GM23338 (cell line): Measurements from ENCODE around the gene SMIM35. TPM values are rescaled to one million over a fixed set of nuclear protein-coding genes. Genes with fewer than 3 reads are reported as not detected.

Experiments used
- ATAC-seq: fragments of 200-7000 bp; cut with Tn5 transposase; 3 replicates; pipeline ENCODE4 v1.9.1; 2020
- DNase-seq: peaks from one replicate; pipeline ENCODE4 v3.0.0-alpha.2; 2015; ENCODE audit warnings: low spot score
- H2AFZ ChIP-seq: fragments of 200-600 bp; sonication (generic); 2 replicates; pipeline ENCODE4 v1.8.0; 2016; ENCODE audit warnings: antibody characterized with exemption, mild to moderate bottlenecking, moderate library complexity
- H3F3A ChIP-seq: fragments of 200-600 bp; sonication (generic); replicated peaks from 2 replicates; pipeline ENCODE4 v1.8.0; 2017; ENCODE audit warnings: antibody characterized with exemption, mixed run types, low read depth
- H3K27ac ChIP-seq: fragments of 200-600 bp; sonication (generic); 2 replicates; pipeline ENCODE4 v1.6.1; 2016; ENCODE audit warnings: low read depth
- H3K27me3 ChIP-seq: fragments of 200-600 bp; sonication (generic); 2 replicates; pipeline ENCODE4 v1.8.0; 2016; ENCODE audit warnings: mild to moderate bottlenecking, mixed run types, moderate library complexity; ENCODE audit not compliant: insufficient read depth
- H3K36me3 ChIP-seq: fragments of 200-600 bp; sonication (generic); 2 replicates; pipeline ENCODE4 v1.8.0; 2016; ENCODE audit warnings: mild to moderate bottlenecking; ENCODE audit not compliant: insufficient read depth
- H3K4me1 ChIP-seq: fragments of 200-600 bp; sonication (generic); 2 replicates; pipeline ENCODE4 v1.8.0; 2016; ENCODE audit warnings: mild to moderate bottlenecking, moderate library complexity; ENCODE audit not compliant: insufficient read depth
- H3K4me2 ChIP-seq: fragments of 200-600 bp; sonication (generic); 2 replicates; pipeline ENCODE4 v1.7.1; 2017; ENCODE audit warnings: mixed run types
- H3K4me3 ChIP-seq: fragments of 200-600 bp; sonication (generic); 2 replicates; pipeline ENCODE4 v1.6.1; 2016; ENCODE audit warnings: mixed run types
- H3K79me2 ChIP-seq: fragments of 200-600 bp; sonication (generic); replicated peaks from 2 replicates; pipeline ENCODE4 v1.8.0; 2017; ENCODE audit warnings: mild to moderate bottlenecking; ENCODE audit not compliant: insufficient read depth
- H3K9me2 ChIP-seq: fragments of 200-600 bp; sonication (generic); 2 replicates; pipeline ENCODE4 v1.8.0; 2017; ENCODE audit not compliant: insufficient read depth
- H4K20me1 ChIP-seq: fragments of 200-600 bp; sonication (generic); replicated peaks from 2 replicates; pipeline ENCODE4 v1.8.0; 2017; ENCODE audit warnings: mild to moderate bottlenecking; ENCODE audit not compliant: insufficient read depth
- H3K27ac Mint-ChIP-seq: 2 replicates; pipeline ENCODE4 v1.8.0; 2020; ENCODE audit warnings: inconsistent platforms, mild to moderate bottlenecking, moderate library complexity, mixed read lengths
- H3K27me3 Mint-ChIP-seq: 3 replicates; pipeline ENCODE4 v1.8.0; 2022; ENCODE audit warnings: low read depth, mild to moderate bottlenecking, moderate library complexity, mixed read lengths, inconsistent platforms; ENCODE audit not compliant: insufficient read depth, poor library complexity
- H3K36me3 Mint-ChIP-seq: 3 replicates; pipeline ENCODE4 v1.8.0; 2021; ENCODE audit warnings: low read depth, mild to moderate bottlenecking, inconsistent platforms, moderate library complexity, mixed read lengths
- H3K4me1 Mint-ChIP-seq: 3 replicates; pipeline ENCODE4 v1.8.0; 2020; ENCODE audit warnings: mild to moderate bottlenecking, inconsistent platforms, mixed read lengths
- H3K4me3 Mint-ChIP-seq: 3 replicates; pipeline ENCODE4 v1.8.0; 2021; ENCODE audit warnings: moderate library complexity, mild to moderate bottlenecking, inconsistent platforms, mixed read lengths
- H3K9me3 Mint-ChIP-seq: 3 replicates; pipeline ENCODE4 v1.8.0; 2020; ENCODE audit warnings: moderate library complexity, mild to moderate bottlenecking, inconsistent platforms, mixed read lengths
- CREB1 ChIP-seq: fragments of 250-450 bp; sonication (Bioruptor Pico); IDR thresholded peaks from 2 replicates; pipeline ENCODE4 v1.5.0; 2020; ENCODE audit warnings: low read depth, mild to moderate bottlenecking, moderate library complexity
- EZH2 ChIP-seq: fragments of 200-600 bp; sonication (generic); IDR thresholded peaks from one replicate; pipeline ENCODE4 v1.8.0; 2017; ENCODE audit warnings: antibody characterized with exemption, mild to moderate bottlenecking, low read depth; ENCODE audit not compliant: unreplicated experiment
- EZH2phosphoT487 ChIP-seq: fragments of 200-600 bp; sonication (generic); IDR thresholded peaks from one replicate; pipeline ENCODE4 v1.8.1; 2018; ENCODE audit warnings: antibody characterized with exemption; ENCODE audit not compliant: unreplicated experiment
- JUNB ChIP-seq: IDR thresholded peaks from one replicate; pipeline ENCODE4 v1.6.1; 2016; ENCODE audit warnings: antibody characterized with exemption; ENCODE audit not compliant: unreplicated experiment
- NANOG ChIP-seq: IDR thresholded peaks from 2 replicates; pipeline ENCODE4 v1.6.1; 2016; ENCODE audit warnings: antibody characterized with exemption, borderline replicate concordance
- POLR2AphosphoS5 ChIP-seq: IDR thresholded peaks from 2 replicates; pipeline ENCODE4 v1.6.1; 2016; ENCODE audit warnings: antibody characterized with exemption, low read depth
- REST ChIP-seq: IDR thresholded peaks from one replicate; pipeline ENCODE4 v1.6.1; 2018; ENCODE audit warnings: antibody characterized with exemption; ENCODE audit not compliant: unreplicated experiment
- STAT1 ChIP-seq: IDR thresholded peaks from one replicate; pipeline ENCODE4 v1.6.1; 2016; ENCODE audit warnings: antibody characterized with exemption; ENCODE audit not compliant: unreplicated experiment
- ZNF114 ChIP-seq: fragments of 250-450 bp; sonication (Bioruptor Pico); IDR thresholded peaks from 2 replicates; pipeline ENCODE4 v1.5.0; 2020; ENCODE audit warnings: mild to moderate bottlenecking, moderate library complexity
- ZNF331 ChIP-seq: fragments of 250-450 bp; sonication (Bioruptor Pico); IDR thresholded peaks from 2 replicates; pipeline ENCODE4 v1.5.0; 2020; ENCODE audit warnings: low read depth, mild to moderate bottlenecking, moderate library complexity
- ZNF462 ChIP-seq: fragments of 250-450 bp; sonication (Bioruptor Pico); IDR thresholded peaks from 2 replicates; pipeline ENCODE4 v1.5.0; 2020; ENCODE audit warnings: mild to moderate bottlenecking, moderate library complexity
- polyA plus RNA-seq: library from polyadenylated mRNA; unstranded; fragments of >200 nt; fragmentation: Nextera tagmentation; extraction: Ambion mirVana; gene quantifications from 2 replicates; pipeline ENCODE4 v1.2.1, GENCODE V29; 2016
- total RNA-seq: library from RNA; depleted of rRNA; stranded (reverse); fragments of >200 nt; shearing (Covaris generic); gene quantifications from 2 replicates; pipeline ENCODE4 v1.2.3, GENCODE V29; 2014
- TF ChIP-seq, protein P1 (sequence below): IDR thresholded peaks from 2 replicates; pipeline ENCODE4 v1.6.1; 2016; ENCODE audit warnings: antibody characterized with exemption
- TF ChIP-seq, protein P2 (sequence below), 2 experiments: fragments of 200-600 bp in 1 of 2; sonication (generic) in 1 of 2; conservative IDR thresholded peaks; 2 replicates each; pipeline versions ENCODE4 v1.5.1 to v1.6.1; 2016 to 2017; ENCODE audit warnings: antibody characterized with exemption in 2 of 2, low read depth in 2 of 2, mild to moderate bottlenecking in 2 of 2, moderate library complexity in 1 of 2

SMIM35 gene
- total and polyA plus RNA-seq, 2 experiments from 2014 or later: not detected

DNA sequence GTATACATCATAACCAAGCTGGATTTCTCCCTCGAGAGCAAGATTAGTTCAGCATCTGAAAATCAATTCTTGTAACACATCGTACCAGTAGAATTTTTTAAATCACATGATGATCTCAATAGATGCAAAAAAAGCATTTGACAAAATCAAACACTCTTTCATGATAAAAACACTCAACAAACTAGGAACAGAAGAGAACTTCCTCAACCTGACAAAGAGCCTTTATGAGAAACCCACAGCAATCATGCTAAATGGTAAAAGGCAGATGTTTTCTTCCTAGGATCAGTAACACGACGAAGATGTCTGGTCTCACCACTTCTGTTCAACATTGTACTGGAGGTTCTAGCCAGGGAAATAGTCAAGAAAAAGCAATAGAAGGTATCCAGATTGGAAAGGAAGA, 44.0 kb downstream of the SMIM35 start:
- Histone ChIP-seq H3K27me3 (no peaks in the 10 kb centered on the region), H2AFZ (no peak overlapping the region), H3K4me1 (no peaks in the 10 kb centered on the region), H3K9me2 (no peaks in the 10 kb centered on the region), H3F3A (no peaks in the 10 kb centered on the region), H3K79me2 (no peaks in the 10 kb centered on the region), H3K4me2 (no peak overlapping the region), H3K36me3 (no peaks in the 10 kb centered on the region), H3K4me3 (no peak overlapping the region), H4K20me1 (no peaks in the 10 kb centered on the region; the same call in 1 of the 2 replicates), H3K27ac (no peak overlapping the region)
- H3K27ac Mint-ChIP-seq: no peak overlapping the region
- no peak for ATAC-seq
- no peaks in the 10 kb centered on the region for H3K4me1 Mint-ChIP-seq
- H3K9me3 Mint-ChIP-seq: no peaks in the 10 kb centered on the region
- TF ChIP-seq ZNF331 (CRISPR knock-in tag): no peak
- no peak for TF ChIP-seq EZH2
- TF ChIP-seq ZNF114 (CRISPR knock-in tag): no peak
- no peak for TF ChIP-seq ZNF462 (CRISPR knock-in tag)
- TF ChIP-seq, protein P1, sequence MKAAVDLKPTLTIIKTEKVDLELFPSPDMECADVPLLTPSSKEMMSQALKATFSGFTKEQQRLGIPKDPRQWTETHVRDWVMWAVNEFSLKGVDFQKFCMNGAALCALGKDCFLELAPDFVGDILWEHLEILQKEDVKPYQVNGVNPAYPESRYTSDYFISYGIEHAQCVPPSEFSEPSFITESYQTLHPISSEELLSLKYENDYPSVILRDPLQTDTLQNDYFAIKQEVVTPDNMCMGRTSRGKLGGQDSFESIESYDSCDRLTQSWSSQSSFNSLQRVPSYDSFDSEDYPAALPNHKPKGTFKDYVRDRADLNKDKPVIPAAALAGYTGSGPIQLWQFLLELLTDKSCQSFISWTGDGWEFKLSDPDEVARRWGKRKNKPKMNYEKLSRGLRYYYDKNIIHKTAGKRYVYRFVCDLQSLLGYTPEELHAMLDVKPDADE: no peak
- TF ChIP-seq CREB1: no peak
- no peak for TF ChIP-seq POLR2AphosphoS5
- TF ChIP-seq NANOG: no peak
- no peak for TF ChIP-seq EZH2phosphoT487
- TF ChIP-seq, protein P2, sequence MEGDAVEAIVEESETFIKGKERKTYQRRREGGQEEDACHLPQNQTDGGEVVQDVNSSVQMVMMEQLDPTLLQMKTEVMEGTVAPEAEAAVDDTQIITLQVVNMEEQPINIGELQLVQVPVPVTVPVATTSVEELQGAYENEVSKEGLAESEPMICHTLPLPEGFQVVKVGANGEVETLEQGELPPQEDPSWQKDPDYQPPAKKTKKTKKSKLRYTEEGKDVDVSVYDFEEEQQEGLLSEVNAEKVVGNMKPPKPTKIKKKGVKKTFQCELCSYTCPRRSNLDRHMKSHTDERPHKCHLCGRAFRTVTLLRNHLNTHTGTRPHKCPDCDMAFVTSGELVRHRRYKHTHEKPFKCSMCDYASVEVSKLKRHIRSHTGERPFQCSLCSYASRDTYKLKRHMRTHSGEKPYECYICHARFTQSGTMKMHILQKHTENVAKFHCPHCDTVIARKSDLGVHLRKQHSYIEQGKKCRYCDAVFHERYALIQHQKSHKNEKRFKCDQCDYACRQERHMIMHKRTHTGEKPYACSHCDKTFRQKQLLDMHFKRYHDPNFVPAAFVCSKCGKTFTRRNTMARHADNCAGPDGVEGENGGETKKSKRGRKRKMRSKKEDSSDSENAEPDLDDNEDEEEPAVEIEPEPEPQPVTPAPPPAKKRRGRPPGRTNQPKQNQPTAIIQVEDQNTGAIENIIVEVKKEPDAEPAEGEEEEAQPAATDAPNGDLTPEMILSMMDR (conservative IDR thresholded peaks at IDR 0.05; ENCODE audit: low read depth in 2 of 2): no peak
- TF ChIP-seq STAT1: no peak
- TF ChIP-seq JUNB: no peak
- no peak for TF ChIP-seq REST
- no peak overlapping the region for H3K4me3 Mint-ChIP-seq
- H3K36me3 Mint-ChIP-seq: no peaks in the 10 kb centered on the region
- DNase-seq: no peak
- H3K27me3 Mint-ChIP-seq: no peaks in the 10 kb centered on the region
